ENCODE measurements around the gene RGMB.

Gene RGMB

GRCh38 chr5:98787131-98787719, 13.8 kb downstream of the RGMB start:
- no peak for DNase-seq

GRCh38 chr5:98789029-98789428, 15.6 kb downstream of the RGMB start:
- DNase-seq: no peak

- DNase-seq: no peak
These were observed 17.6 kb downstream of the RGMB start for GRCh38 chr5:98791001-98791519.

GRCh38 chr5:98791898-98792580, 18.6 kb downstream of the RGMB start:
- DNase-seq: no peak

- DNase-seq: no peak
These were observed 19.8 kb downstream of the RGMB start for GRCh38 chr5:98793223-98793622.

GRCh38 chr5:98794001-98794400, 20.5 kb downstream of the RGMB start:
- DNase-seq: no peak

DNA sequence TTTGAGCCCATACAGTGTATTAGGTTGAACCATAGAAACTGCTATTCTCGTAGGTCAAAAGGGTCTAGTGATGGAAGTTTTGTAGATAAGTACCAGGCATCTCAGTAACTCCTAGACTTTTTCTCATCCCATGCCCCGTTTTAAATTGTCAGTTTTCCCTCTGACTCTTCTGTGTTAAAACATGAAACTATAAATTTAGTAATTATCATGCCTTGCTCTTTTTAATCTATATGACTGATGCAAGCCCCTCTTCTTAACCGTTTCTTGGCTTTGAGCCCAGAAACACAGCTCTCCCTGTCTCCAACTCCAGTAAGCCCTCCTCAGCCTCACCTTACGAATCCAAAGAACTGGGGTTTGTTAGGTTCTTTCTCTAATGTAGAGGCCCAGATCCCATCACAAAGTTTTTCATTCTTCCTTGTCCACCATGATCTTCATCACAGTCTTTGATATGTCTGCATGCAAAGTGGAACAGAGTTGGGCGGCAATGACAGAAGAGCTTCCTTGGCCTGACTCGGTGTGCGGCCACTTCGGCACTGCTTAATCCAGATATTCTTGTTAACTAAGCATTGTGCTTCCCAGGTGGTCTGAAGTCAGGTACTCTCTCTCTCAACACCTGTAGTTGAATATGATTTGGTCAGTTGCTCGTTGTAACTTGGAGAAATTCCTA, 21.1 kb downstream of the RGMB start:
- no peak for DNase-seq

- no peak for DNase-seq
These were observed 21.8 kb downstream of the RGMB start for GRCh38 chr5:98795243-98795642.

DNA sequence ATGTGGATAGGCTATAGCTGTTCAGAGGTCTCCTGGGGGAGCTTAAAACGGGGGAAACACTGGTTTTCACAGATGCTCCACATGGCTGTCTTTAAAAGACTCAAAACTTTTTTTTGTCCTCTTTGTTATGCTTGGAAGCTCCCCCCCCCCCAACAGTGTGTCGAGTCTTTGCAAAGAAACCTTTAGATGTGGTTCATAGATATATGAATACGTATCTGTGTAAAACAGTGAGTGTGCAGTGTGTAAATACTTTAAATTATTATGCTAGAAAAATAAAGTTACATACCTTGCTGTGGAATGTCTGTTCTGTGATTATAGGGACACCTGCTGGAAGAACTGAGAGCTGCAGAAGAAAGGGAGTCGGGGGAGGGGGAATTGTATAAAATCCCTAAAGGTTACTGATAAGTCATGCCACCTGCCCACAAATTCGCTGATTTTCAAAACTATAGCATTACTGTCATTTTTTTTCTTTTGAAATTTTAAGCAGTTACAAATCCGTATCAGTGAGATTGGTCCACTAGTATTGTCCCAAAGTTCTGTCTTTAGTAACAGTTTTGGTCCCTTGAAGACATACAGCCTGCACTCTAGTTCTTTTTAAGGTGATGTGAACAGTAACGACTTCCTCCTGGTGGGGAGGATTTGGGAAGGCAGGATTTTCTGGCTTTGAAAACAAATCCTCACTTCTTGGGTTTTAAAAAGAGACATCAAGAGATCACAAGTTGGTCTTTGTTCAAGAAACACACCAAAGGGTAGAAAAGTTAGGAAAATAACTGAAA, 22.9 kb downstream of the RGMB start:
- DNase-seq: peak; percentile 22

DNA sequence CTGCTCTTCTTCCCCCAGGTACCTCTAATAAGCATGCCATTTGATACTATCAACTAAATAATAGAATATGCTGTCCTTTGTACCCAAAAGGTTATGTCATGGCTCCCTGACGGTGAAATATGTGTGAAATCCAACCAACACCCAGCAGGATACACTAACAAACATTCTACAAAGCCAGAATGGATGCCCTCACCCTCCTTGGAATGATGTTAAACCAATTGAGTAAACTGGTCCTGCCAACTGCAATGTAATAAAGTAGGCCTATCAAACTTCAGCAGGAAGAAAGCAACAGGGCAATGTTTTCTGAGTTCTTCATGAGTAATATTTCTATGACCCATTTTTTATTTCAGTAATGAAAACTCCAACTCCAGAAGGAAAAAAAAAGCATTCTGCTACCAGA, 24.9 kb downstream of the RGMB start:
- DNase-seq: no peak

- no peak for DNase-seq
These were observed 25.4 kb downstream of the RGMB start for GRCh38 chr5:98798847-98799246.

DNA sequence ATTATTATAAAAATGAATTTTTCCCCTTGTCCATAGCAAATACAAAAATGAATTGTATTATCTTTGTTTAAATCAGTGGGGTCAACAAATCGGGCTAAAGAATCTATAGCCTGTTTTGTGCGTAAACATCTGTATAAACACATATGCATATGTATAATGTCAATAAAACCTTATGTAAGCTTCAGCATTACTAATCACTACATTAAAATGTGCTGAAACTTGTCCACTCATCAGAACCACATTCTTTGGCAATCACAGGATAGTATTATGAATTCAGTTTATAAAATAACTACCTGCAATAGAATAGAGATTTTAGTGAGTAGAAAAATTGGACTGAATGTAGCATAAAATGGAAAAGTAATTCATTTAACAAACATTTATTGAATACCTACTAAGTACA, 30.6 kb downstream of the RGMB start:
- no peak for DNase-seq

- DNase-seq: no peak
These were observed 31.6 kb downstream of the RGMB start for GRCh38 chr5:98805070-98805469.

DNA sequence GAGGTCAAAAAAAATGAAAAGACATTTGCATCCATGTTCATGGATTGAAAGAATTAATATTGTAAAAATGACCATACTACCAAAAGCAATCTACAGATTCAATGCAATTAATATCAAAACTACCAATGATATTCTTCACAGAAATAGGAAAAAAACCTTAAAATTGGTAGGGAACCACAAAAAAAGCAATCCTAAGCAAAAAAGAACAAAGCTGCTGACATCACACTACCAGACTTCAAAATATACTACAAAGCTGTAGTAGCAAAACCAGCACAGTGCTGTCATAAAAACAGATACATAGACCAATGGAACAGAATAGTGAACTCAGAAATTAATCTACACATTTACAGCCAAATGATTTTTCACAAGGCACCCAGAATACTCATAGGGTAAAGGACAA, 34.3 kb downstream of the RGMB start:
- DNase-seq: no peak

- no peak for DNase-seq
These were observed 36.7 kb downstream of the RGMB start for GRCh38 chr5:98810206-98810605.

GRCh38 chr5:98813755-98814154, 40.3 kb downstream of the RGMB start:
- no peak for DNase-seq

GRCh38 chr5:98816582-98817222, 43.2 kb downstream of the RGMB start:
- DNase-seq: no peak

- DNase-seq: no peak
These were observed 52.3 kb downstream of the RGMB start for GRCh38 chr5:98825582-98826375.

- DNase-seq: no peak
These were observed 53.7 kb downstream of the RGMB start for GRCh38 chr5:98827161-98827560.

DNA sequence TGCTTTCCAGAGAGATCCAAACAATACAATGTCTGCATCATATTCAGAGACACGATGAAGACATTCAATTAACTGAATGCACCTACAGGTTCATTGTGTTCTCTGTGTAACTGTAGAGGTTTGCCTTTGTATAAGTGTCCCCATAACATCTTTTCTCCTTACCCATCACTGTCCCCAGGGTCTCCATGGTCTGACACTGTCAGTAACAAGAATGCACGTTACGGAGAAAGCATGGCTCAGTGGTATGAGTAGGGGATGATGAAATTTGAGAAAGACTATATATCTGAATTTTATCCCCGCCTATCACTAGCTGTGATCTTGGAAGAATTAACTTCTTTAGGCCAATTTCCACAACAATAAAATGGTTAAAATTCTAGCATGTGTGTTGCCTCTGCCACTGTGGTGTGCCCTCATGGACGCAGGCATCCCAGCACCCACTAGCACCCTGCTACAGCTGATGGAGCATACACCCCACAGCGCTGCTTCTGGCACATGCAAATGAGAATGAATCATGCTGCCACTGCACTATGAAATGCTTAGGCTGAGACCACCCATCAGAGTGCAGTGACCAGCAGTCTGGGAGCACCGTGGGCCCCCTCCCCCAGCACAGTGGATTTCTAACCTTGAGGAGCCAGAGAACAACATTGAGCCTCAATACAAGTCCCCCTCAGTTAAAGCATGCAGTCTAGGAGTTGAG, 54.3 kb downstream of the RGMB start:
- no peak for DNase-seq

DNA sequence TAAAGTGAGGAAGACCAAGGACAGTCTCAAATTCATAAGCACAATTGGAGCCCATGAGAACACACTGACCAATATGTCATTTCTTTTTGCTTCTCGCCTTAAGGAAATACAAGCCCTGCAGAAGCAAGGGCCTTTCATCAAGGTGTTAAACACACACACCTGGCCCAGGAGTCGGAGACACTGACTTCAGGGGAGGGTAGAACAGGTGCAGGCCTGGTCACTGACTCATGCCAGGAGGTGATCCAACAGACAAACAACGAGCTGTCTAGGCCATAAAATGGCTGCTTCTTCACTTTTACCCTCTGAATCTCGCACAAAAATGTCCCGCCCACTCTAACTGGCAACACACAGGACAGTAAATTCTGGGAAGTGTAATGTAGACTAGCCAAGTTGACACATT, 62.7 kb downstream of the RGMB start:
- DNase-seq: no peak
